GM19193 (cell line): Measurements from ENCODE around the gene OGG1.

ENCODE experiments used
- POLR2A ChIP-seq: IDR thresholded peaks from 4 replicates; pipeline ENCODE4 v1.6.1; 2011; ENCODE audit not compliant: insufficient read depth, insufficient read length; ENCODE audit errors: extremely low read depth

The OGG1 gene

GRCh38 chr3:9717563-9717962 lies 32.2 kb upstream of the OGG1 start:
- TF ChIP-seq POLR2A: no peak

- TF ChIP-seq POLR2A: no peak
Measured at GRCh38 chr3:9718118-9718517, 31.6 kb upstream of the OGG1 start.

- TF ChIP-seq POLR2A: no peak
Measured at GRCh38 chr3:9721015-9721699, 28.6 kb upstream of the OGG1 start.

GRCh38 chr3:9721700-9722060 lies 28.1 kb upstream of the OGG1 start:
- no peak for TF ChIP-seq POLR2A

GRCh38 chr3:9725775-9726515 lies 23.8 kb upstream of the OGG1 start:
- no peak for TF ChIP-seq POLR2A

- no peak for TF ChIP-seq POLR2A
Measured at GRCh38 chr3:9727041-9727595, 22.6 kb upstream of the OGG1 start.

- no peak for TF ChIP-seq POLR2A
Measured at GRCh38 chr3:9727743-9728142, 22.0 kb upstream of the OGG1 start.

GRCh38 chr3:9729419-9729818 lies 20.3 kb upstream of the OGG1 start:
- TF ChIP-seq POLR2A: no peak

- TF ChIP-seq POLR2A: no peak
Measured at GRCh38 chr3:9730657-9731205, 19.0 kb upstream of the OGG1 start.

- peak; percentile 81 for TF ChIP-seq POLR2A
Measured at GRCh38 chr3:9731206-9732079, 18.3 kb upstream of the OGG1 start, which contains the start of gene BRPF1. Gene BRPF1, plus strand, starts transcription at chr3:9731735. Its CDS starts 2,406 bp downstream, at chr3:9734141.

GRCh38 chr3:9732080-9732739 lies 17.5 kb upstream of the OGG1 start:
- no peak for TF ChIP-seq POLR2A

GRCh38 chr3:9732740-9733115 lies 17.0 kb upstream of the OGG1 start:
- TF ChIP-seq POLR2A: no peak

- TF ChIP-seq POLR2A: no peak
Measured at GRCh38 chr3:9736831-9737230, 12.9 kb upstream of the OGG1 start.

GRCh38 chr3:9739181-9739580 lies 10.6 kb upstream of the OGG1 start:
- TF ChIP-seq POLR2A: no peak

- TF ChIP-seq POLR2A: no peak
Measured at GRCh38 chr3:9742560-9742959, 7.2 kb upstream of the OGG1 start.

- TF ChIP-seq POLR2A: no peak
Measured at GRCh38 chr3:9743548-9743947, 6.2 kb upstream of the OGG1 start.
